HG02678 (cell line): ENCODE results near the gene OR4A16.

Experiments
- ATAC-seq: cut with Tn5 transposase; IDR thresholded peaks from one replicate; pipeline ENCODE4 v1.9.1; 2021; ENCODE audit warnings: mild to moderate bottlenecking, moderate library complexity; ENCODE audit not compliant: unreplicated experiment

The OR4A16 gene, protein sequence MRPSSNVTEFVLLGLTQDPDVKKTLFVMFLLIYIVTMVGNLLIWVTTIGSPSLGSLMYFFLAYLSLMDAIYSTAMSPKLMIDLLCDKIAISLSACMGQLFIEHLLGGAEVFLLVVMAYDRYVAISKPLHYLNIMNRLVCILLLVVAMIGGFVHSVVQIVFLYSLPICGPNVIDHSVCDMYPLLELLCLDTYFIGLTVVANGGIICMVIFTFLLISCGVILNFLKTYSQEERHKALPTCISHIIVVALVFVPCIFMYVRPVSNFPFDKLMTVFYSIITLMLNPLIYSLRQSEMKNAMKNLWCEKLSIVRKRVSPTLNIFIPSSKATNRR

DNA sequence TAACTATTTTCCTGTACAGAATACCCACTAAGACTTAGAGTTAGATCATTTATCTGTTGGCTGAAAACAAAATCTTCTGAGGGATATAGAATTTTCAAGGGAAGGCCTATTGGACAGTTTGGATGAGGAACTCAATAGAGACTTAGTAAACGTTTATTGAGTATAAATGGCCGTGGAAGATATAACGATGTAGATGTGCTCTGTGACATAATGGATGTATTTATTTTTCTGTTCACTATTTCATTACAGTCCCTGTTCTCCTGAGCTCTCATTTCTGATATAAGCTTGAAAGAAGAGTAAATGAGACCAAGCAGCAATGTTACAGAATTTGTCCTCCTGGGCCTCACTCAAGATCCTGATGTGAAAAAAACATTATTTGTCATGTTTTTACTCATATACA, at the start of gene OR4A16:
Gene OR4A16 (plus strand): TSS at position 301 of the 400 bp plus-strand sequence. CDS start 0 bp downstream, at position 301.
- no peak for ATAC-seq

DNA sequence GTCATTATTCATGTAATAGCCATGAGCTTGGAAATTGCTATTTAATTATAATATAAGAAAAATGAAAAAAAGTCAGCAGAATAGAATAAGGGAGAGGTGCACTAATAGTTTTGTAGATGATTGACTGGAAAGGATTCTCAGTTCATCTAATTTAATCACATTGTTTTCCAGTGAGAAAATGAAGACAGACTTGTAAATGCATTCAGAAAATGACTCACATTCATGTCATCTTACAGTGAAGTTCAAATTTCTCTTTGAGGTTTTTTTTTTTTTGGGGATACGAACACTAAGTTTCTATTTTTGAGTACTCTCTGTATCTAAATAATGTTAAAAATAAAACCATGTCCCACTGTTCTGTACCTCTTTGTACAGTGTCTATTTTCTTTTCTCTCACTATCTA, 18.5 kb upstream of the OR4A16 start:
- ATAC-seq: no peak

DNA sequence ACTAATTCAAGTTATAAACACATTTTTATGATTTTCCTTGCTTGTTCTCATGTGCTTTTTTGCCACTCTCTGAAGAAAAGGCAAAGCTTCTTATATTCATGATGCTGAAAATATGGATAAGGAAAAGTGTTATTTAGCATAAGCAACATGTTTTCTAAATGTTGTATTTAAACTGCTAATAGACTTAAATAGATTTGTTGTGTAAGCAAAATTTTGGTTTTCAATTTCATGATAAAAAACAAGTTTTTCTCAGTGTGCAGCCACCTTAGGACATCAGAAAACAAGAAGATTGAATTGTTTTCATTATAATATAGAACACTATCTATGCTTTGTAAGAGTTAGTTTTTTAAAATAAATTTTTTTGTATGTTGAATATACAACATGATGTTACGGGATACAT, 2.3 kb downstream of the OR4A16 start:
- ATAC-seq: no peak

DNA sequence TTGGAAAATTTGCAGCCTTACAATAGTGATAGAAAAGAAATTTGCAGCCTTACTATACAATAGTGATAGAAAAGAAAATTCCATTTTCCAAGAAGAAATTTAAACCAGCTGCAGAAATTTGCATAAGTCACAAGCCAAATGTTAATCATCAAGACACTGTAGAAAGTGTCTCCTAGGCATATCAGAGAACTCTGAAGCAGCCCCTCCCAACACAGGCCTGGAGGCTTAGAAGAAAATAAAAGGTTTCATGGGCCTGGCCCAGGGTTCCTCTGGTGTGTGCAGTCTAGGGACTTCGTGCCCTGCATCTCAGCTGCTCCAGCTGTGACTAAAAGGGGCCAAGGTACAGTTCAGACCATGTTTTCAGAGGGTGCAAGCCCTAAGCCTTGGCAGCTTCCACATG, 6.0 kb downstream of the OR4A16 start:
- no peak for ATAC-seq

DNA sequence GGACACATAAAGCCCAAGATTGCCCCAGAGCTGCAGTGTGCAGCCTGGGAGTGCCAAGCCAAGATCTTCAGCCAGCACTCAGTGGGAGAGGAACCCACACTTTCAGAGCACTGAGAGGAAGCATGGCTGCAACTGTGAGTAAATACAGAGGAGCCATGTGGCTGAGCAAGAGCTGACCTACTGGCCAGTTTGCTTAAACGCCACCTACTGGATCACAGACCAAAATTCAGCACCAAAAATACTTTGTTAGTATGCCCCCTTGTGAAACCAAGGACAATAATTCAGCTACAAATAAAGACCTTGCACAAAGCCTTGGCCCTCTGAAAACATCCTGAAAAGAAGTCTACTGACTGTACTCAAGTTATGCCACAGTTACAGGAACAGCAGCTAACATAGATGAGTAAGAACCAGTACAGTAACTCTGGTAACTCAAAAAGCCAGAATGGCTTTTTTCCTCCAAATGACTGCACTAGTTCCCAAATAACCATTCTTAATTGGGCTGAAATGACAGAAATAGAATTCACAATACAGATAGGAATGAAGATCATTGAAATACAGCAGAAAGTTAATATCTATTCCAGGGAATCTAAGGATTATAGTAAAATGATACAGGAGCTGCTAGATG, 14.7 kb downstream of the OR4A16 start:
- ATAC-seq: no peak

DNA sequence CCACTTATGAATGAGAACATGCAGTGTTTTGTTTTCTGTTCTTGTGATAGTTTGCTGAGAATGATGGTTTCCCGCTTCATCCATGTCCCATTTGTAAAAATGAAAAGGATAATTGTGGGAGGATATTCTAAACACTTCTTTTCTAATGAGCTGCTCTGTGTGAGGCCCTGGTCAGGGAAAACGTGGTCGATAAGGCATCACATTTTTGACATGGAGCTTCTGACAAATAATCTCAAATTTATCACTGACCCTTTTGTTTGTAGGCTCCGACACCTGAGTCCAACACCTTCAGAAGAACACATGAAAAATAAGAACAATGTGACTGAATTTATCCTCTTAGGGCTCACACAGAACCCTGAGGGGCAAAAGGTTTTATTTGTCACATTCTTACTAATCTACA, 24.7 kb downstream of the OR4A16 start, which contains the start of gene OR4A15:
Gene OR4A15 (plus strand): TSS at position 301 of the 400 bp plus-strand sequence. CDS start 0 bp downstream, at position 301.
- no peak for ATAC-seq
